Measurements from ENCODE around the gene HAUS3.
"Not testable (repeated sequence)": the region's sequence is repeated elsewhere in the genome, so short reads cannot be mapped to it uniquely, and the experiment has no call there.

HAUS3 gene

GRCh38 chr4:2275546-2276251 is 33.8 kb upstream of the HAUS3 start:
- DNase-seq (ENCODE audit: low read depth in 2 of 2, low spot score in 1 of 2), result no peak

- not testable (repeated sequence) for DNase-seq (ENCODE audit: low read depth in 2 of 2, low spot score in 1 of 2)
Measured at GRCh38 chr4:2275044-2275397, 33.1 kb upstream of the HAUS3 start.

- DNase-seq (ENCODE audit: low read depth in 2 of 2, low spot score in 1 of 2), result no peak
Measured at GRCh38 chr4:2274320-2275043, 32.6 kb upstream of the HAUS3 start.

GRCh38 chr4:2273657-2274319 is 31.9 kb upstream of the HAUS3 start:
- DNase-seq (ENCODE audit: low read depth in 2 of 2, low spot score in 1 of 2), result no peak

- no peak for DNase-seq (ENCODE audit: low read depth in 2 of 2, low spot score in 1 of 2)
Measured at GRCh38 chr4:2273221-2273620, 31.3 kb upstream of the HAUS3 start.

GRCh38 chr4:2272828-2273120 is 30.9 kb upstream of the HAUS3 start:
- no peak for DNase-seq (ENCODE audit: low read depth in 2 of 2, low spot score in 1 of 2)

GRCh38 chr4:2272026-2272827 is 30.3 kb upstream of the HAUS3 start:
- no peak for DNase-seq (ENCODE audit: low read depth in 2 of 2, low spot score in 1 of 2)

GRCh38 chr4:2271279-2272025 is 29.5 kb upstream of the HAUS3 start:
- no peak for DNase-seq (ENCODE audit: low read depth in 2 of 2, low spot score in 1 of 2)

GRCh38 chr4:2270341-2271165 is 28.6 kb upstream of the HAUS3 start:
- no peak for DNase-seq (ENCODE audit: low read depth in 2 of 2, low spot score in 1 of 2)

- DNase-seq (ENCODE audit: low read depth in 2 of 2, low spot score in 1 of 2), result no peak
Measured at GRCh38 chr4:2269618-2270163, 27.8 kb upstream of the HAUS3 start.

- no peak for DNase-seq (ENCODE audit: low read depth in 2 of 2, low spot score in 1 of 2)
Measured at GRCh38 chr4:2269206-2269531, 27.2 kb upstream of the HAUS3 start.

- no peak for DNase-seq (ENCODE audit: low read depth in 2 of 2, low spot score in 1 of 2)
Measured at GRCh38 chr4:2268357-2269205, 26.7 kb upstream of the HAUS3 start.

GRCh38 chr4:2267841-2268240 is 25.9 kb upstream of the HAUS3 start:
- no peak for DNase-seq (ENCODE audit: low read depth in 2 of 2, low spot score in 1 of 2)

GRCh38 chr4:2267320-2267811 is 25.4 kb upstream of the HAUS3 start:
- DNase-seq (ENCODE audit: low read depth in 2 of 2, low spot score in 1 of 2), result no peak

- DNase-seq (ENCODE audit: low read depth in 2 of 2, low spot score in 1 of 2), result no peak
Measured at GRCh38 chr4:2266821-2267220, 24.9 kb upstream of the HAUS3 start.

GRCh38 chr4:2266181-2266580 is 24.3 kb upstream of the HAUS3 start:
- no peak for DNase-seq (ENCODE audit: low read depth in 2 of 2, low spot score in 1 of 2)

GRCh38 chr4:2265113-2266110 is 23.5 kb upstream of the HAUS3 start:
- DNase-seq (ENCODE audit: low read depth in 2 of 2, low spot score in 1 of 2), result no peak

All from stimulated activated CD8-positive, alpha-beta memory T cell treated with anti-CD3 and anti-CD28 coated beads, Interleukin-4, amount 100 ng/mL, for 4 hours (primary cell).